Measurements from ENCODE around the gene ANKRD22. TPM values are rescaled to one million over a fixed set of nuclear protein-coding genes. Genes with fewer than 3 reads are reported as not detected.

ANKRD22 gene
- total RNA-seq, 1 donor from 2014 or later: not detected

DNA sequence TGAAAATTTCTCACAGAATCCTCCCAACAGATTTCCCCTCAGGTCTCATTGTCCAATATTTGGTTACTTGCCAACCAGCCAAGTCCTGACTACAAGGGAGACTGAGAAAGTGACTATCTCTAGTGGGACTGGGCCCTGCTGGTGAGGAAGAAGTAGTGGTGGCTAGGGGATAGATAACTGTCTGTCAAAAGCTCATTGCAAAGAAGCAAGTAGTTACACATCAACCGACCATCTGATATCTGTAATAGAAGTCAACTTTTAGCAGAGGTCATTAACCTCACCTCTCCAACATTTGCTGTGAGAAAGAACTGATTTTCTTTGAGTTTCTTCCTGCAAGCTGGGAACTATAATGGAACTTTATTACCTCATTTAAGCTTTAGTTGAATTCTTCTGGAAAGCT, 43.6 kb upstream of the ANKRD22 start:
- Histone ChIP-seq H3K27me3 (ENCODE audit: insufficient read depth, low read length) (no peaks in the 10 kb centered on the region), H3K4me1 (ENCODE audit: insufficient read depth, low read length) (peaks cover 10% of the 10 kb centered on the region), H2AFZ (ENCODE audit: low read depth, low read length) (no peak overlapping the region), H3K9me3 (ENCODE audit: insufficient read depth, low read depth, low read length) (no peaks in the 10 kb centered on the region), H3K4me3 (ENCODE audit: insufficient read depth, low read depth, low read length) (no peak overlapping the region), H3K27ac (ENCODE audit: low read depth, low read length) (no peak overlapping the region), H3K79me2 (ENCODE audit: insufficient read depth, low read length) (no peaks in the 10 kb centered on the region), H4K20me1 (ENCODE audit: insufficient read depth, low read length) (no peaks in the 10 kb centered on the region), H3K36me3 (ENCODE audit: insufficient read depth, low read length) (no peaks in the 10 kb centered on the region), H3K4me2 (ENCODE audit: low read length) (no peak overlapping the region), H3K9ac (ENCODE audit: low read length) (no peak overlapping the region)
- Mint-ChIP-seq H3K36me3 (ENCODE audit: low read depth, unreplicated experiment) (no peaks in the 10 kb centered on the region), H3K27ac (ENCODE audit: unreplicated experiment) (no peak overlapping the region), H3K27me3 (ENCODE audit: low read depth, unreplicated experiment) (no peaks in the 10 kb centered on the region), H3K4me3 (ENCODE audit: unreplicated experiment) (no peak overlapping the region), H3K9me3 (ENCODE audit: unreplicated experiment) (no peaks in the 10 kb centered on the region), H3K4me1 (ENCODE audit: low read depth, unreplicated experiment) (peaks cover 11% of the 10 kb centered on the region)
- no peak for TF ChIP-seq EZH2 (IDR thresholded peaks at IDR 0.05; ENCODE audit: insufficient read depth, low read length)
- TF ChIP-seq CTCF (IDR thresholded peaks at IDR 0.05; ENCODE audit: insufficient read depth, low read depth, low read length): no peak
- FAIRE-seq (no peak), DNase-seq (ENCODE audit: low read depth) (no peak)

GRCh38 chr10:88893611-88894010, 42.0 kb upstream of the ANKRD22 start:
- DNase-seq (ENCODE audit: low read depth) (peak; percentile 43), FAIRE-seq (no peak)
- Histone ChIP-seq H3K4me3 (ENCODE audit: insufficient read depth, low read depth, low read length) (no peak overlapping the region), H3K4me2 (ENCODE audit: low read length) (no peak overlapping the region), H4K20me1 (ENCODE audit: insufficient read depth, low read length) (no peaks in the 10 kb centered on the region), H3K9me3 (ENCODE audit: insufficient read depth, low read depth, low read length) (no peaks in the 10 kb centered on the region), H3K79me2 (ENCODE audit: insufficient read depth, low read length) (no peaks in the 10 kb centered on the region), H3K9ac (ENCODE audit: low read length) (no peak overlapping the region), H3K27me3 (ENCODE audit: insufficient read depth, low read length) (no peaks in the 10 kb centered on the region), H3K27ac (ENCODE audit: low read depth, low read length) (no peak overlapping the region), H3K36me3 (ENCODE audit: insufficient read depth, low read length) (no peaks in the 10 kb centered on the region), H3K4me1 (ENCODE audit: insufficient read depth, low read length) (peaks cover 10% of the 10 kb centered on the region), H2AFZ (ENCODE audit: low read depth, low read length) (no peak overlapping the region)
- no peak overlapping the region for H3K4me3 Mint-ChIP-seq (ENCODE audit: unreplicated experiment)
- no peaks in the 10 kb centered on the region for H3K27me3 Mint-ChIP-seq (ENCODE audit: low read depth, unreplicated experiment)
- H3K9me3 Mint-ChIP-seq (ENCODE audit: unreplicated experiment): no peaks in the 10 kb centered on the region
- no peak overlapping the region for H3K27ac Mint-ChIP-seq (ENCODE audit: unreplicated experiment)
- TF ChIP-seq CTCF (IDR thresholded peaks at IDR 0.05; ENCODE audit: insufficient read depth, low read depth, low read length) (no peak), EZH2 (IDR thresholded peaks at IDR 0.05; ENCODE audit: insufficient read depth, low read length) (no peak)
- H3K36me3 Mint-ChIP-seq (ENCODE audit: low read depth, unreplicated experiment): no peaks in the 10 kb centered on the region
- H3K4me1 Mint-ChIP-seq (ENCODE audit: low read depth, unreplicated experiment): peaks cover 11% of the 10 kb centered on the region

GRCh38 chr10:88892222-88892967, 40.8 kb upstream of the ANKRD22 start:
- peaks cover 2% of the 10 kb centered on the region for H3K79me2 ChIP-seq (ENCODE audit: insufficient read depth, low read length)
- peak overlapping the region; percentile 30 for H3K4me2 ChIP-seq (ENCODE audit: low read length)
- no peaks in the 10 kb centered on the region for H3K9me3 ChIP-seq (ENCODE audit: insufficient read depth, low read depth, low read length)
- no peak overlapping the region for H3K9ac ChIP-seq (ENCODE audit: low read length)
- Mint-ChIP-seq H3K4me3 (ENCODE audit: unreplicated experiment) (no peak overlapping the region), H3K9me3 (ENCODE audit: unreplicated experiment) (no peaks in the 10 kb centered on the region), H3K36me3 (ENCODE audit: low read depth, unreplicated experiment) (no peaks in the 10 kb centered on the region), H3K27ac (ENCODE audit: unreplicated experiment) (peak overlapping the region; percentile 75), H3K27me3 (ENCODE audit: low read depth, unreplicated experiment) (no peaks in the 10 kb centered on the region), H3K4me1 (ENCODE audit: low read depth, unreplicated experiment) (peaks cover 10% of the 10 kb centered on the region)
- no peaks in the 10 kb centered on the region for H3K36me3 ChIP-seq (ENCODE audit: insufficient read depth, low read length)
- H3K27me3 ChIP-seq (ENCODE audit: insufficient read depth, low read length): no peaks in the 10 kb centered on the region
- no peak overlapping the region for H2AFZ ChIP-seq (ENCODE audit: low read depth, low read length)
- H3K4me1 ChIP-seq (ENCODE audit: insufficient read depth, low read length): peaks cover 10% of the 10 kb centered on the region
- FAIRE-seq: no peak
- no peak overlapping the region for H3K4me3 ChIP-seq (ENCODE audit: insufficient read depth, low read depth, low read length)
- no peaks in the 10 kb centered on the region for H4K20me1 ChIP-seq (ENCODE audit: insufficient read depth, low read length)
- peak; percentile 79 for DNase-seq (ENCODE audit: low read depth)
- TF ChIP-seq CTCF (IDR thresholded peaks at IDR 0.05; ENCODE audit: insufficient read depth, low read depth, low read length): no peak
- TF ChIP-seq EZH2 (IDR thresholded peaks at IDR 0.05; ENCODE audit: insufficient read depth, low read length): no peak
- no peak overlapping the region for H3K27ac ChIP-seq (ENCODE audit: low read depth, low read length)
